ENCODE data around the gene HELZ.

HELZ gene

GRCh38 chr17:67266496-67266895 is 21.5 kb upstream of the HELZ start:
- H3K4me3 ChIP-seq (ENCODE audit: control insufficient read depth, low read depth, low read length): no peak overlapping the region
- TF ChIP-seq CTCF (conservative IDR thresholded peaks at IDR 0.05; ENCODE audit: control insufficient read depth, insufficient read depth, low read depth, low read length): no peak
- no peak for DNase-seq (ENCODE audit: low read depth)

DNA sequence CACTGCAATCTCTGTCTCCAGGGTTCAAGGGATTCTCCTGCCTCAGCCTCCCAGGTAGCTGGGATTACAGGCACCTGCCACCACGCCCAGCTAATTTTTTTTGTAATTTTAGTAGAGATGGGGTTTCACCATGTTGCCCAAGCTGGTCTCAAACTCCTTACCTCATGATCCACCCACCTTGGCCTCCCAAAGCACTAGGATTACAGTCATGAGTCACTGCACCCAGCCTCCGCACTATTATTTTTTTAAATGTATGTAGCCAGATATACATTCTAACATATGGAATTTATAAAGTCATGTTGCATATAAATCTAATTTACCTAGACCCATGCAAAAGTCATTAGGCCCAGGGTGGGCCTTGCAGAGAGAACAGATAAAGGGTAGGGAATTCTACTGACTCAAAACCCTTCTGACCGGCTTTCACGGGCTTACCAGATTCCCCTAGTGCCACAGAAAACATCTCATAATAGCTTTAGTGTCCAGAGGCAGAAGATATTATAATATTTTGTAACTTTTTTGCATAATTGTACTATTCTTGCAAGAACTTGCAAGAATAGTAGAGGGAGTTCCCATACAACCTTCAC is 20.5 kb upstream of the HELZ start:
- TF ChIP-seq CTCF (conservative IDR thresholded peaks at IDR 0.05; ENCODE audit: control insufficient read depth, insufficient read depth, low read depth, low read length): no peak
- H3K4me3 ChIP-seq (ENCODE audit: control insufficient read depth, low read depth, low read length): no peak overlapping the region
- no peak for DNase-seq (ENCODE audit: low read depth)

- no peak for TF ChIP-seq CTCF (conservative IDR thresholded peaks at IDR 0.05; ENCODE audit: control insufficient read depth, insufficient read depth, low read depth, low read length)
- H3K4me3 ChIP-seq (ENCODE audit: control insufficient read depth, low read depth, low read length): no peak overlapping the region
- no peak for DNase-seq (ENCODE audit: low read depth)
Observed at GRCh38 chr17:67262435-67263117, 17.6 kb upstream of the HELZ start.

GRCh38 chr17:67260170-67260987 is 15.4 kb upstream of the HELZ start:
- H3K4me3 ChIP-seq (ENCODE audit: control insufficient read depth, low read depth, low read length): no peak overlapping the region
- DNase-seq (ENCODE audit: low read depth): peak; percentile 87
- TF ChIP-seq CTCF (conservative IDR thresholded peaks at IDR 0.05; ENCODE audit: control insufficient read depth, insufficient read depth, low read depth, low read length): no peak

DNA sequence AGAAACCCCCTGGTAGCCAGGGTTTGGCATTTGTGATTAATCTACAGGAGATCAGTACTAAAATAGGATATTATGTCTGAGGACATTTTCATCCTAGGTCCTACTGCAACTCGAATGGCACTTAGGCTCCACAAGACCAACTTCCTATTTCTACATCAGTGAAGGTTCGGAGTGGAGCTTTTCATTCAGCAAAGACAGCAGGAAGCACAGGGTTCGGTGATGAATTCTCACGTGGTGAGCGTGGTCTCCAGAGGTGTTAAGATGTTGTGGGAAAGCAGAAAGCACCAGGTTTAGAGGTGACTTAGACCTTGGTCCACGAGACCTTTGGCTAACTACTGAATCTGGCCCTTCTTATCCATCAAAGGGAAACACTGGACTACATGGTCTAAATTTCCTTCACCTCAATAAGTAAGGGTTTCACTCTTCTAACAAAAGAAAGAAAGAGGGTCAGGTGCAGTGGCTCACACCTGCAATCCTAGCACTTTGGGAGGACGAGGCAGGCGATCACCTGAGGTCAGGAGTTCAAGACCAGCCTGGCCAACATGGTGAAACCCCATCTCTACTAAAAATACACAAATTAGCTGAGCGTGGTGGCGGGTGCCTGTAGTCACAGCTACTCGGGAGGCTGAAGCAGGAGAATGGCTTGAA is 13.9 kb upstream of the HELZ start:
- DNase-seq (ENCODE audit: low read depth): no peak
- no peak overlapping the region for H3K4me3 ChIP-seq (ENCODE audit: control insufficient read depth, low read depth, low read length)
- no peak for TF ChIP-seq CTCF (conservative IDR thresholded peaks at IDR 0.05; ENCODE audit: control insufficient read depth, insufficient read depth, low read depth, low read length)

GRCh38 chr17:67256075-67256732 is 11.2 kb upstream of the HELZ start:
- no peak for TF ChIP-seq CTCF (conservative IDR thresholded peaks at IDR 0.05; ENCODE audit: control insufficient read depth, insufficient read depth, low read depth, low read length)
- no peak for DNase-seq (ENCODE audit: low read depth)

More at GRCh38 chr17:67256075-67256732, 11.2 kb upstream of the HELZ start:
- H3K4me3 ChIP-seq (ENCODE audit: control insufficient read depth, low read depth, low read length): no peak overlapping the region
